Muscle of leg (tissue), 11 donors: ENCODE measurements around the gene TBC1D5. TPM values are rescaled to one million over a fixed set of nuclear protein-coding genes. Genes with fewer than 3 reads are reported as not detected.
"Not testable (repeated sequence)": the region's sequence is repeated elsewhere in the genome, so short reads cannot be mapped to it uniquely, and the experiment has no call there.

ENCODE experiments used
- DNase-seq: peaks from one replicate; pipeline ENCODE4 v3.0.0; 2013
- H3K27ac ChIP-seq: one replicate; pipeline ENCODE4 v1.5.1; 2013; ENCODE audit warnings: mild to moderate bottlenecking, low read length, control low read depth
- H3K27me3 ChIP-seq: one replicate; pipeline ENCODE4 v1.6.1; 2013; ENCODE audit warnings: low read length; ENCODE audit not compliant: control insufficient read depth, insufficient read depth
- H3K36me3 ChIP-seq: one replicate; pipeline ENCODE4 v1.6.1; 2013; ENCODE audit warnings: low read length; ENCODE audit not compliant: control insufficient read depth, insufficient read depth
- H3K4me1 ChIP-seq: one replicate; pipeline ENCODE4 v1.6.1; 2013; ENCODE audit warnings: low read length; ENCODE audit not compliant: control insufficient read depth, insufficient read depth
- H3K4me3 ChIP-seq: one replicate; pipeline ENCODE4 v1.5.1; 2013; ENCODE audit warnings: low read length, control low read depth
- H3K9me3 ChIP-seq: replicated peaks from 2 replicates; pipeline ENCODE4 v1.6.1; 2013; ENCODE audit warnings: low read depth, low read length; ENCODE audit not compliant: control insufficient read depth
- WGBS: methylation state at CpG from one replicate; pipeline ENCODE4 v1.1.5; 2013; ENCODE audit warnings: missing lambda C conversion rate; ENCODE audit not compliant: insufficient coverage; 5-methylcytosine and 5-hydroxymethylcytosine counted together
- polyA plus RNA-seq, 8 donors: library from polyadenylated mRNA; unstranded; fragments of 120-200 nt; gene quantifications; one replicate each; pipeline versions ENCODE4 v1.2.1 to v1.2.3, GENCODE V29; 2013; ENCODE audit warnings: inconsistent platforms in 1 of 8, low replicate concordance in 1 of 8; ENCODE audit not compliant: insufficient read length in 8 of 8, insufficient read depth in 1 of 8
- total RNA-seq: library from RNA; stranded (reverse); fragments of 120-200 nt; gene quantifications from one replicate; pipeline ENCODE4 v1.2.4, GENCODE V29; 2013

Gene TBC1D5
- total and polyA plus RNA-seq, 9 donors = 19.0 to 58.7 (median 32.6) TPM

- no peaks in the 10 kb centered on the region for H3K27me3 ChIP-seq
- no peak for DNase-seq
- H3K9me3 ChIP-seq = no peaks in the 10 kb centered on the region
- no peaks in the 10 kb centered on the region for H3K4me1 ChIP-seq
- no CpG with 5 or more reads among the region's 2 CpGs for WGBS
- no peak overlapping the region for H3K4me3 ChIP-seq
- H3K36me3 ChIP-seq = no peaks in the 10 kb centered on the region
- H3K27ac ChIP-seq = no peak overlapping the region
Measured at GRCh38 chr3:17500618-17501017, 241.8 kb downstream of the TBC1D5 start.

- Histone ChIP-seq H3K9me3 (peaks cover 4% of the 10 kb centered on the region), H3K4me1 (no peaks in the 10 kb centered on the region), H3K27ac (no peak overlapping the region), H3K27me3 (no peaks in the 10 kb centered on the region), H3K4me3 (no peak overlapping the region), H3K36me3 (no peaks in the 10 kb centered on the region)
- WGBS = 97% methylated on average over 10 of the region's 11 CpGs
- DNase-seq = no peak
Measured at GRCh38 chr3:17494117-17494809, 248.2 kb downstream of the TBC1D5 start.

- H3K4me1 ChIP-seq = no peaks in the 10 kb centered on the region
- H3K4me3 ChIP-seq = no peak overlapping the region
- no peak overlapping the region for H3K27ac ChIP-seq
- no peaks in the 10 kb centered on the region for H3K36me3 ChIP-seq
- DNase-seq = no peak
- 85% methylated on average over 4 of the region's 4 CpGs for WGBS
- H3K27me3 ChIP-seq = no peaks in the 10 kb centered on the region
- H3K9me3 ChIP-seq = peaks cover 9% of the 10 kb centered on the region
Measured at GRCh38 chr3:17491601-17492000, 250.8 kb downstream of the TBC1D5 start.

GRCh38 chr3:17491190-17491589 is 251.2 kb downstream of the TBC1D5 start:
- whole genome bisulfite sequencing = no CpG with 5 or more reads among the region's 1 CpG
- DNase-seq, H3K27me3 ChIP-seq, H3K4me3 ChIP-seq, H3K36me3 ChIP-seq, H3K9me3 ChIP-seq, H3K4me1 ChIP-seq, H3K27ac ChIP-seq: not testable (repeated sequence)

- no peaks in the 10 kb centered on the region for H3K36me3 ChIP-seq
Measured at GRCh38 chr3:17489139-17489538, 253.3 kb downstream of the TBC1D5 start.

GRCh38 chr3:17481116-17481515 is 261.3 kb downstream of the TBC1D5 start:
- Histone ChIP-seq H3K27ac (no peak overlapping the region), H3K36me3 (no peaks in the 10 kb centered on the region), H3K27me3 (no peaks in the 10 kb centered on the region), H3K4me3 (no peak overlapping the region), H3K4me1 (no peaks in the 10 kb centered on the region), H3K9me3 (no peaks in the 10 kb centered on the region)
- DNase-seq = no peak
- 96% methylated on average over 9 of the region's 10 CpGs for WGBS

More at GRCh38 chr3:17489139-17489538, 253.3 kb downstream of the TBC1D5 start:
- Histone ChIP-seq H3K27me3 (no peaks in the 10 kb centered on the region), H3K27ac (no peak overlapping the region), H3K9me3 (peaks cover 9% of the 10 kb centered on the region), H3K4me3 (no peak overlapping the region), H3K4me1 (no peaks in the 10 kb centered on the region)
- DNase-seq = no peak

GRCh38 chr3:17479681-17480405 is 262.6 kb downstream of the TBC1D5 start:
- Histone ChIP-seq H3K4me1 (no peaks in the 10 kb centered on the region), H3K36me3 (no peaks in the 10 kb centered on the region), H3K27me3 (no peaks in the 10 kb centered on the region), H3K27ac (no peak overlapping the region), H3K9me3 (no peaks in the 10 kb centered on the region), H3K4me3 (no peak overlapping the region)
- no peak for DNase-seq
- 95% methylated on average over 13 of the region's 16 CpGs for WGBS

GRCh38 chr3:17478673-17479072 is 263.8 kb downstream of the TBC1D5 start:
- Histone ChIP-seq H3K4me1 (no peaks in the 10 kb centered on the region), H3K9me3 (no peaks in the 10 kb centered on the region), H3K27ac (no peak overlapping the region), H3K27me3 (no peaks in the 10 kb centered on the region), H3K4me3 (no peak overlapping the region), H3K36me3 (no peaks in the 10 kb centered on the region)
- DNase-seq = no peak
- WGBS = no CpG with 5 or more reads among the region's 2 CpGs

- Histone ChIP-seq H3K9me3 (no peaks in the 10 kb centered on the region), H3K27me3 (no peaks in the 10 kb centered on the region), H3K27ac (no peak overlapping the region), H3K36me3 (no peaks in the 10 kb centered on the region), H3K4me1 (no peaks in the 10 kb centered on the region), H3K4me3 (no peak overlapping the region)
- peak; percentile 11 for DNase-seq
Measured at GRCh38 chr3:17473761-17474160, 268.7 kb downstream of the TBC1D5 start.

- DNase-seq = peak; percentile 47
- no peaks in the 10 kb centered on the region for H3K9me3 ChIP-seq
- H3K27me3 ChIP-seq = no peaks in the 10 kb centered on the region
- H3K36me3 ChIP-seq = no peaks in the 10 kb centered on the region
- WGBS = 89% methylated on average over 1 of the region's 1 CpG
- H3K4me3 ChIP-seq = no peak overlapping the region
- H3K27ac ChIP-seq = no peak overlapping the region
- H3K4me1 ChIP-seq = no peaks in the 10 kb centered on the region
Measured at GRCh38 chr3:17469954-17470353, 272.5 kb downstream of the TBC1D5 start.
